K562 treated with DMSO at 1 percent for 48 hours (cell line): ENCODE data around the gene MYO18A. TPM values are rescaled to one million over a fixed set of nuclear protein-coding genes. Genes with fewer than 3 reads are reported as not detected.

Experiments
- total RNA-seq: library from RNA; unstranded; fragments of 300-600 nt; gene quantifications from 2 replicates; pipeline ENCODE4 v1.2.3, GENCODE V29; 2022; ENCODE audit warnings: low replicate concordance; ENCODE audit errors: extremely low read depth

The MYO18A gene
- total RNA-seq = not detected in 2 replicates

DNA sequence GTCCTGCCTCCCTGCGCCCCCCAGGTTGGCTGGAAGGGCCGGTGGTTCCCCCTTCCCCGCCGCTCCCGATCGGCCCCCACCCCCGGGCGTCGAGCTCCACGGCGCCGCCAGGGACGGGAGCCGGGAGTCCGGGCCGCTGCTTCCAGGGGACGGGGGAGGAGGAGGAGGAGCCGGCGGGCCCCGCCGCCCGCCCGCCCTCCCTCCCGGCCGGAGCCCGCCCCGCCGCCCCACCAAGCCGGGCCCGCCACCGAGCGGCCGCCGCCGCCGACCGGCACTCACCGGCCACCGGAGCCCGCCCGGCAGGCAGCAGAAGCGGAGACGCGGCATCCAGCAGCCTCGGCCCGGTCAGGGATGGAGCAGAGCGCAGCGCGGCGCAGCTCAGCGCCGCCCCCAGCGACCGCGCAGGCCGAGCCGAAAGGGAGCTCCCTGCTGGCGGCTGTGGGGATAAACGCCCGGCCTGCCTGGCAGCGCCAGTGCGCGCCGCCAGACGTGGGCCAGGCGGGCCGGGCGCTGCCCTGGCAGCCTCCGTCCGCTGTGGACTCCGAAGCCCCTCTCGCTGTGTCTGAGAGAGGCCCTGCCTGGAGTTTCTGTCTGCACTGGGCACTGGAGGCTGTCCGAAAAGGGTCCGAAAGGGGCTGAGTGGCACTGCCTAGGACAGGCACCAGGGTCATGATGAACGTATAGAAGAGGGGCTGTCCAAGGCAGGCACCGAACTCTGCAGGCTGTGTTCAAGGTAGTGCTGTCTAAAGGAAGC is at the start of gene MYO18A:
TSS of gene MYO18A (minus strand) at position 365 of the 754 bp plus-strand sequence. CDS start 13,458 bp downstream, outside the sequence.

GRCh38 chr17:29042679-29043538 is 137.3 kb downstream of the MYO18A start, which contains the start of gene PIPOX:
PIPOX (plus strand) TSS chr17:29043141; CDS start chr17:29043226, 85 bp downstream.

Other genes starting within 250 kb of the MYO18A start
- gene PHF12, start 228.9 kb downstream of the MYO18A start, total RNA-seq = not detected in 2 replicates
- not detected in 2 replicates for gene SEZ6, start 174.4 kb downstream of the MYO18A start, total RNA-seq
- not detected in 2 replicates for gene PIPOX, start 137.3 kb downstream of the MYO18A start, total RNA-seq
- not detected in 2 replicates for gene CRYBA1, start 66.5 kb upstream of the MYO18A start, total RNA-seq
- gene NUFIP2, start 113.8 kb upstream of the MYO18A start, total RNA-seq = not detected in 2 replicates
- gene TAOK1, start 210.0 kb upstream of the MYO18A start, total RNA-seq = not detected in 2 replicates